NB4 (cell line): ENCODE measurements around the gene EIF4A2.
"Not testable (repeated sequence)": the region's sequence is repeated elsewhere in the genome, so short reads cannot be mapped to it uniquely, and the experiment has no call there.

Experiments
- MYC ChIP-seq: IDR thresholded peaks from 2 replicates; pipeline ENCODE4 v1.6.1; 2011; ENCODE audit warnings: low read depth, low read length
- POLR2A ChIP-seq: IDR thresholded peaks from 2 replicates; pipeline ENCODE4 v1.6.1; 2011; ENCODE audit warnings: mild to moderate bottlenecking; ENCODE audit not compliant: insufficient read length; ENCODE audit errors: extremely low read depth
- TF ChIP-seq, protein P1 (sequence below): IDR thresholded peaks from one replicate; pipeline ENCODE4 v1.5.1; 2012; ENCODE audit warnings: low read depth, low read length

DNA sequence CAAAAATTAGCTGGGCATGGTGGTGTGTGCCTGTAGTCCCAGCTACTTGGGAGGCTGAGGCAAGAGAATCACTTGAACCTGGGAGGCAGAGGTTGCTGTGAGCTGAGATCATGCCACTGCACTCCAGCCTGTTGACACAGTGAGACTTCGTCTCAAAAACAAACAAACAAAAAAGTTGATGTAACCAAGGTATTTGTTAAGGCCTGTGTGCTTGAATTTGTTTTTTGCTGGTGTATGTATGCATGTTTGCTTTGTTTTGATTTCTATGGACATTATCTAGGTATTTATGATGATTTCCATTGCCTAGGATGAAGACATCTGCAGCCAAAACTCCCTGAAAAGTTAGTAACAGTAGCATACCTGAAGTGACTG lies 39.0 kb downstream of the EIF4A2 start:
- TF ChIP-seq, protein P1, sequence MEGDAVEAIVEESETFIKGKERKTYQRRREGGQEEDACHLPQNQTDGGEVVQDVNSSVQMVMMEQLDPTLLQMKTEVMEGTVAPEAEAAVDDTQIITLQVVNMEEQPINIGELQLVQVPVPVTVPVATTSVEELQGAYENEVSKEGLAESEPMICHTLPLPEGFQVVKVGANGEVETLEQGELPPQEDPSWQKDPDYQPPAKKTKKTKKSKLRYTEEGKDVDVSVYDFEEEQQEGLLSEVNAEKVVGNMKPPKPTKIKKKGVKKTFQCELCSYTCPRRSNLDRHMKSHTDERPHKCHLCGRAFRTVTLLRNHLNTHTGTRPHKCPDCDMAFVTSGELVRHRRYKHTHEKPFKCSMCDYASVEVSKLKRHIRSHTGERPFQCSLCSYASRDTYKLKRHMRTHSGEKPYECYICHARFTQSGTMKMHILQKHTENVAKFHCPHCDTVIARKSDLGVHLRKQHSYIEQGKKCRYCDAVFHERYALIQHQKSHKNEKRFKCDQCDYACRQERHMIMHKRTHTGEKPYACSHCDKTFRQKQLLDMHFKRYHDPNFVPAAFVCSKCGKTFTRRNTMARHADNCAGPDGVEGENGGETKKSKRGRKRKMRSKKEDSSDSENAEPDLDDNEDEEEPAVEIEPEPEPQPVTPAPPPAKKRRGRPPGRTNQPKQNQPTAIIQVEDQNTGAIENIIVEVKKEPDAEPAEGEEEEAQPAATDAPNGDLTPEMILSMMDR, result not testable (repeated sequence)
- TF ChIP-seq POLR2A, MYC: not testable (repeated sequence)
